GM20000 (cell line): ENCODE results near the gene WDFY3.

Source experiments
- DNase-seq: peaks from one replicate; pipeline ENCODE4 v3.0.0; 2012; ENCODE audit warnings: low spot score
- TF ChIP-seq, protein P1 (sequence below): IDR thresholded peaks from 2 replicates; pipeline ENCODE4 v1.5.1; 2012; ENCODE audit warnings: mild to moderate bottlenecking, control low read depth; ENCODE audit errors: extremely low read depth, missing control alignments

WDFY3 gene

DNA sequence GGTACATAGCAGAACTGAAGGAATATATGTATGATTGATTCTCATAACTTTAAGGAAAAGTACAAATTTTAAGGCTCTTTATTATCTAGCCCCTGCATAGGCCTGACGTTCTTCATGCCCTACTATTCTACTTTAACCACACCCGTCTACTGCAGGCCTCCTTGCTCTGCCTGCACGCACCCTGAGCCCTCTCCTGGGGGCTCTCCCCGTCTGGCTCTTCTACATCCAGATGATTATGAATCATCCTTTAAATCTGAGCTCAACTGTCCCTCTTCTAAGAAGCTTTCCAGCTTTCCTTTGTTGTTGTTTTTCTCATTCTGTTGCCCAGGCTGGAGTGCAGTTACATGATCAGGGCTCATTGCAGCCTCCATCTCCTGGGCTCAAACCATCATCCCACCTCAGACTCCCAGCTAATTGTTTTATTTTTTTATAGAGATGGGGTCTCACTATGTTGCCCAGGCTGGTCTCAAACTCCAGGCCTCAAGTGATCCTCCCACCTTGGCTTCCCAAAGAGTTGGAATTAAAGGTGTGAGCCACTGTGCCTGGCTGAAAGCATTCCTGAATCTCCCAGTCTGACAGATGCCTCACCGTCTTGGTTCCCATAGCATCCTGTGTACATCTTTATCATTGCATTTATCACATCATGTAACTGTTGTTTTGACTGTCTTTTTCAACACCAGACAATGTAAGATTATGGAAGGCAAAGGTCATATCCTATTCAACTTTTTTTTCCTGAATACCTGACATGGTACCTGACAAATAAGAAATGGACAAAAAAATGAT is 89.2 kb downstream of the WDFY3 start:
- no peak for DNase-seq
- TF ChIP-seq, protein P1, sequence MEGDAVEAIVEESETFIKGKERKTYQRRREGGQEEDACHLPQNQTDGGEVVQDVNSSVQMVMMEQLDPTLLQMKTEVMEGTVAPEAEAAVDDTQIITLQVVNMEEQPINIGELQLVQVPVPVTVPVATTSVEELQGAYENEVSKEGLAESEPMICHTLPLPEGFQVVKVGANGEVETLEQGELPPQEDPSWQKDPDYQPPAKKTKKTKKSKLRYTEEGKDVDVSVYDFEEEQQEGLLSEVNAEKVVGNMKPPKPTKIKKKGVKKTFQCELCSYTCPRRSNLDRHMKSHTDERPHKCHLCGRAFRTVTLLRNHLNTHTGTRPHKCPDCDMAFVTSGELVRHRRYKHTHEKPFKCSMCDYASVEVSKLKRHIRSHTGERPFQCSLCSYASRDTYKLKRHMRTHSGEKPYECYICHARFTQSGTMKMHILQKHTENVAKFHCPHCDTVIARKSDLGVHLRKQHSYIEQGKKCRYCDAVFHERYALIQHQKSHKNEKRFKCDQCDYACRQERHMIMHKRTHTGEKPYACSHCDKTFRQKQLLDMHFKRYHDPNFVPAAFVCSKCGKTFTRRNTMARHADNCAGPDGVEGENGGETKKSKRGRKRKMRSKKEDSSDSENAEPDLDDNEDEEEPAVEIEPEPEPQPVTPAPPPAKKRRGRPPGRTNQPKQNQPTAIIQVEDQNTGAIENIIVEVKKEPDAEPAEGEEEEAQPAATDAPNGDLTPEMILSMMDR: no peak

DNA sequence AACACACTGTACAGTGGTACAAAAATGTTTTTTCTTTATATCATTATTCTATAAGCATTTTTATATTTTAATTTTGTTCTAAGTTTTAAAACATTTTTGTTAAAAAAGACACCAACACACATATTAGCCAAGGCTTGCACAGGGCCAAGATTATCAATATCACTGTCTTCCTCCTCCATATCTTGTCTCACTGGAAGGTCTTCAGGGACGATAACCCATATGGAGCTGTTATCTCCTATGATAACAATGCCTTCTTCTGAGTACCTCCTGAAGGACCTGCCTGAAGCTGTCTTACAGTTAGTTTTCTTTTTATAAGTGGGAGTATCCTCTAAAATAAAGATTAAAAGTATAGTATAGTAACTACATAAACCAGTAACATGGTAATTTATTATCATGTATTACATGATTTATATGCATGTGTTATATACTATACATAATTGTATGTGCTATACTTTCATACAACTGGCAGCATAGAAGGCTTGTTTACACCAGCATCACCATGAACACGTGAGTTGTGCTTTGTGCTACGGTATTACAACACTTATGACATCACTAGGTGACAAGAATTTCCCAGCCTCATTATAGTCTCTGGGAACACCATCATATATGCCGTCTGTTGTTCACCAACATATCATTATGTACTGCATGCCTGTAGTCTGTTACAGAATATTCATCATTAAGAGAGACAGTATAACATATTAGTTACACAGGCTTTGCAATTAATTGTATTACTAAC is 90.7 kb downstream of the WDFY3 start:
- DNase-seq: no peak
- TF ChIP-seq, protein P1: no peak

- TF ChIP-seq, protein P1: no peak
- DNase-seq: no peak
Observed at GRCh38 chr4:84874619-84875018, 91.9 kb downstream of the WDFY3 start.

GRCh38 chr4:84870398-84871163 is 95.9 kb downstream of the WDFY3 start:
- DNase-seq: no peak

GRCh38 chr4:84866295-84866694 is 100.2 kb downstream of the WDFY3 start:
- TF ChIP-seq, protein P1: no peak
- no peak for DNase-seq

More at GRCh38 chr4:84870398-84871163, 95.9 kb downstream of the WDFY3 start:
- TF ChIP-seq, protein P1: no peak

DNA sequence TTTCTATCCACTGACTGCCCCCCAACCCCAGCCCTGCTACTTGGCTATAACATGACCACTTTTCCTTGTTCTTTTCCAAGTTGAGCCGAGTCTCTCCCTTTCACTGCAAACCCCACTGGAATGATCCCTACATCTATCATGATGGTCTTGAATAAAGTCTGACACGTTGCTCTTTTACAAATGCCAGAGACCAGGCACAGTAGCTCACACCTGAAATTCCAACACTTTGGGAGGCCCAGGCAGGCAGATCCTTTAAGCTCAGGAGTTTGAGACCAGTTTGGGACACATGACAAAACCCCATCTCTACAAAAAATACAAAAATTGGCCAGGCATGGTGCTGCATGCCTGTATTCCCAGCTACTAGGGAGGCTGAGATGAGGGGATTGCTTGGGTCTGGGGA is 100.9 kb downstream of the WDFY3 start:
- TF ChIP-seq, protein P1: no peak
- no peak for DNase-seq
